GM10847 (cell line): ENCODE data around the gene ZNF219.

Experiments
- POLR2A ChIP-seq: IDR thresholded peaks from 2 replicates; pipeline ENCODE4 v1.6.1; 2011; ENCODE audit not compliant: insufficient read length; ENCODE audit errors: extremely low read depth

The ZNF219 gene

DNA sequence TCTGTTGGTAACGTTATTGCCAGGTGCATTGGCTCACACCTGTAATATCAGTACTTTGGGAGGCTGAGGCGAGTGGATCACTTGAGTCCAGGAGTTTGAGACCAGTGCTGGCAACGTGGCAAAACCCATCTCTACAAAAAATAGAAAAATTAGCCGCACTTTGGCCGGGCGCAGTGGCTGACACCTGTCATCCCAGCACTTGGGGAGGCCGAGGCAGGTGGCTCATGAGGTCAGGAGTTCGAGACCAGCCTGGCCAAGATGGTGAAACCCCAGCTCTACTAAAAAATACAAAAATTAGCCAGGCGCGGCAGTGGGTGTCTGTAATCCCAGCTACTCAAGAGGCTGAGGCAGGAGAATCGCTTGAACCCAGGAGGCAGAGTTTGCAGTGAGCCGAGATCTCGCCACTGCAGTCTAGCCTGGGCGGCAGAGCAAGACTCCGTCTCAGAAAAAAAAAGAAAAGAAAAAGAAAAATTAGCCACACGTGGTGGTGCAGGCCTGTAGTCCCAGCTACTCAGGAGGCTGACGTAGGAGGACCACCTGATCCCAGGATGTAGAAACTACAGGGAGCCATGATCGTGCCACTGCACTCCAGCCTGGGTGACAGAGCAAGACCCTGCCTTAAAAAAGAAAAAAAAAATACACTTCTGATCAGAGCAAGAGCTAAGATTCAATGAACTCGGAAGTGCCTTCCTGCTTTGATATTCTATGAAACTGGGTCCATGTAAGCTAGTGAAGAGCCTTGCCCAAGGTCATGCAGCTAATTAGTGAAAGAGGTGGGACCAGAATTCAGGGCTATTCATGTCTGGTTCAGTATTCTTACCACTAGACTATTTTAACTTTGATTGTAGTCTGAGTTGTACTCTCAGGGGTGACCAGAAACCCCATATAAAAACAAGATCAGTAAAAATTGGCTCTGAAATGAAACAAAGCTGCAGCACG lies 45.0 kb downstream of the ZNF219 start:
- no peak for TF ChIP-seq POLR2A

GRCh38 chr14:21050597-21050996 lies 47.9 kb downstream of the ZNF219 start:
- TF ChIP-seq POLR2A: no peak

DNA sequence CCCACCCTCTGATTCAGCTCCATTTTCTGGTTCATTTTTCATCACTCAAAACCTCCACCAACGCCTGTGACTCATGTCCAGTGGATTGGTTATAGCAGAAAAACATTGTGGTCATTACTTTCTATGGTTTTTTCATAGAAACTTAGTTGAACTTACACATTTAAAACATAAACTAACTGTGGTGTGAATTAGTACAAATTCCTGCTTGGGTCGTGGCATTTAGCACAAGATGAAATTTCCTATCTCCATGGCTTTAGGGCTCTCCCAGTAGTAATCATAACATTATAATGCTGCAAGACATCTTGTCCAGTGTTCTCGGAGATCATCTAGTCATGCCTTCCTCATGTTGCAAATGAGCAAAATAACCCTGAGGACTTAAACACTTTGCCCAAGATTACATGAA lies 49.2 kb downstream of the ZNF219 start:
- TF ChIP-seq POLR2A: no peak

DNA sequence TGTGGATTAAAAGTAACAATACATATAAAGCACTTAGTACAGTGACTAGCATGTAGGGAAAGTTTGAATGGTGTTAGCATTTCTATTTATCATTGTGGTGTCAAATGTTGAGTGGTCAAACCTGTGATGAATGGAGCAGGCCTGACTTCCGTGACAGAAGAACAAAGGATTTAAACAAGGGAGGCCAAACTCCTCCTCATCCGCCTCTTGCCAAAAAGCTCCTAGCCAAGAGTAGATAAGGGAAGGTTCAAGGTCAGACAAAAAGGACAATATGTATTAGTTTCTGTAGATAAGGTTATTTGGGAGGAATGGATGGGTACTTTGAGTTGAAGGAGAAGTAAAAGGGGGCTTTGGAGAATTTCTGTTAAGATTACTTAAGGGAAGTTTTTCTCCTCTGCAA lies 49.8 kb downstream of the ZNF219 start:
- no peak for TF ChIP-seq POLR2A

DNA sequence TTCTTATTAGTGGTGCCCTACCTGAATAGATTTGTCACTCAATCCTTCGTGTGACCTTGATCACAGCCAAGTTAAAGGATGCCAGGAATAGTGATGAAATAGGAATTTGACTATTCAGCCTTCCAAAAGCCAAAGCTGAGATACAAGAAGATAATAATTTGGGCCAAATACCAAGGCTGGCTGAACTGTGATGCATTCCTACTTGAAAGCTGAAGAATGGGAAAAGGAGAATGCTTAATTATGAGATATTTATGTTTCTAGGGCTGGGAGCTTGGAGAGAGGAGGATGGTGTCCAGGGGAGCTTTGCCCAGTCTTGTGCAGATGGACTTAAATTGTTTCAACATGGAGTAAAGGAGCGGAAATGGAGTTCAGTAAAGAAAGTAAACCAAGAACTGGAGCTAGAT lies 51.1 kb downstream of the ZNF219 start:
- TF ChIP-seq POLR2A: no peak

DNA sequence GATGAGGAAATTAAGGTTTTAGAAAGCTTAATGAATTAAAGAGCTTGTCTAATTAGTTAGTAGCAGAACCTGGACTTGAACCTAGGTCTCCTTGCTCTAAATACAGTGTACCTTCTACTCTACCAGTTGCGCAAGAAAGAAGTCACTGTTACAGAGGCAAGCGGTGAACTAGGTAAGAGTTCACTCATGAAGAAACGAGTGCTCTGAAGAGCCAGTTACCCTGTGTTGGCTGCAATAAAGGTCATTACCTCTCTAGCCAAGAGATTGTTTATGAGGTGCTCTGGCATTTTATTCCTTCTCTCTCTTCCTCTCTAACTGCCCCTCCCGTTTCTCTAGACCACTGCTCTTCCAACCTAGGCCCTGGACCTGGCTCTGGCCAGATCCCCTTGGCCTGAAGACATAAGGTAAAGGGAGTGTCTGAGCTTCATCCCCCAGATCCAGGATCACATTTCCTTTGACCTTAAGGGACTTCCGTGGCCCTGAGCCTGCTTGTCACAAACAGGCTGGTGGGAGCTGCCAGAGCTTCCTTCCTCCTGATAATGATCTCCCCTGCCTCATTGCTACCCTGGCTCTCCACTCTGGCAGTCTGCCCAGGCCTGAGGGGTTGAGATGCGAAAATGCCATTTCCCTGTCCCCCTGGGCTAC lies 54.4 kb downstream of the ZNF219 start:
- TF ChIP-seq POLR2A: no peak

DNA sequence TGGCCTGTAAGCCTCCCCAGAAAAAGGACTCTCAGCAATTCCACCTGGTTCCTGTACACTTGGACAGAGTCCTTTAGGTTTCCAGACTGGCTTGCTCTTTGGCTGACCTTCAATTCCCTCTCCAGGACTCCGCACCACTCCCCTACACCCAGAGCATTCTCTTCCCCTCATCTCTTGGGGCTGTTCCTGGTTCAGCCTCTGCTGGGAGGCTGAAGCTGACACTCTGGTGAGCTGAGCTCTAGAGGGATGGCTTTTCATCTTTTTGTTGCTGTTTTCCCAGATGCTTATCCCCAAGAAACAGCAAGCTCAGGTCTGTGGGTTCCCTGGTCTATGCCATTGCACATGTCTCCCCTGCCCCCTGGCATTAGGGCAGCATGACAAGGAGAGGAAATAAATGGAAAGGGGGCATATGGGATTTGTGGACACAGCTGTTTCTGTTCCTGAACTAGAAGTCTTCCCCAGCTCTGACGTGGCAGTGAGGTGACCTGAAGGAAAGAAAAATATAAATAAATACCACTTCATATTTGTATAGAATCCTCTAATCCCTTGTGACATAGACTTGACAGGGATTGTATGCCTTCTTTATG lies 55.0 kb downstream of the ZNF219 start:
- no peak for TF ChIP-seq POLR2A

DNA sequence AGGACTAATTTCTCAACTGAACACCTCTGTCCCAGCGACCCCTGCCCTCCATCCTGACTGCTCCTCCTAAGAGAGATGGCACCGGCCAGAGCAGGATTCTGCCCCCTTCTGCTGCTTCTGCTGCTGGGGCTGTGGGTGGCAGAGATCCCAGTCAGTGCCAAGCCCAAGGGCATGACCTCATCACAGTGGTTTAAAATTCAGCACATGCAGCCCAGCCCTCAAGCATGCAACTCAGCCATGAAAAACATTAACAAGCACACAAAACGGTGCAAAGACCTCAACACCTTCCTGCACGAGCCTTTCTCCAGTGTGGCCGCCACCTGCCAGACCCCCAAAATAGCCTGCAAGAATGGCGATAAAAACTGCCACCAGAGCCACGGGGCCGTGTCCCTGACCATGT lies 55.5 kb downstream of the ZNF219 start:
- TF ChIP-seq POLR2A: no peak

GRCh38 chr14:21041676-21042433 lies 56.6 kb downstream of the ZNF219 start, which contains the start of gene RNASE7:
Gene RNASE7, plus strand, starts transcription at chr14:21042362. Its CDS starts 631 bp downstream, at chr14:21042993.
- no peak for TF ChIP-seq POLR2A

DNA sequence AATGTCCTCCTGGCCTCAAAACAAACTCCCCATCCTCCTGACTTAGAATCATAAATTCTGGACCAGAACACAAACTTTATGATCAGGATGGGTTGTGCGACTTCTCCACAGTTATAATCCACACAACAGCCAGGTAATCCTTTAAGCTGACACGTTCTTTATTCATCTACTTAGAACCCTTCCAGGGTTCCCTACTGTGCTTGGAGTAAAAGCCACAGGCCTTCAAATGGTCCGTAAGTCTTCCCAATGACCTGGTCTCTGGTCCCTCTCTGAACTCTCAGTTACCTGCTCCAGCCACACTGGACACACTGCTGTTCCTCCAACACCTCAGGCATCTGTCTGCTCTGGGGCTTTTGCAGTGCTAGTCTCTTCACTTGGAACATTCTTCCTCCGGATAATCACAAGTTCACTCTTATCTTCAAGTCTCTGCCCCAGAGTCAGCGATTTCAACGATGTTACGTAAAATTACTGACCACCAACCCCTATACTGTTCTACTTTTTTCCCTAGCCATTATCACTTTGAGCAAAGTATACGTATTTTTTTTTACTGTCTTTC lies 58.0 kb downstream of the ZNF219 start:
- TF ChIP-seq POLR2A: no peak
